Activated CD4-positive, CD25-positive, alpha-beta regulatory T cell treated with anti-CD3 and anti-CD28 coated beads, Interleukin-2, amount 50 U/mL, for 16 hours (primary cell): ENCODE results near the gene PRR15.

Source experiments
- DNase-seq: peaks from one replicate; pipeline ENCODE4 v3.0.0-alpha.2; 2020; ENCODE audit warnings: low read depth, low spot score

The PRR15 gene

GRCh38 chr7:29569648-29570047 is 6.0 kb downstream of the PRR15 start:
- no peak for DNase-seq

GRCh38 chr7:29572558-29572957 is 8.9 kb downstream of the PRR15 start:
- no peak for DNase-seq

GRCh38 chr7:29573567-29573966 is 9.9 kb downstream of the PRR15 start:
- DNase-seq, result no peak

- no peak for DNase-seq
Measured at GRCh38 chr7:29574659-29575058, 11.0 kb downstream of the PRR15 start.

DNA sequence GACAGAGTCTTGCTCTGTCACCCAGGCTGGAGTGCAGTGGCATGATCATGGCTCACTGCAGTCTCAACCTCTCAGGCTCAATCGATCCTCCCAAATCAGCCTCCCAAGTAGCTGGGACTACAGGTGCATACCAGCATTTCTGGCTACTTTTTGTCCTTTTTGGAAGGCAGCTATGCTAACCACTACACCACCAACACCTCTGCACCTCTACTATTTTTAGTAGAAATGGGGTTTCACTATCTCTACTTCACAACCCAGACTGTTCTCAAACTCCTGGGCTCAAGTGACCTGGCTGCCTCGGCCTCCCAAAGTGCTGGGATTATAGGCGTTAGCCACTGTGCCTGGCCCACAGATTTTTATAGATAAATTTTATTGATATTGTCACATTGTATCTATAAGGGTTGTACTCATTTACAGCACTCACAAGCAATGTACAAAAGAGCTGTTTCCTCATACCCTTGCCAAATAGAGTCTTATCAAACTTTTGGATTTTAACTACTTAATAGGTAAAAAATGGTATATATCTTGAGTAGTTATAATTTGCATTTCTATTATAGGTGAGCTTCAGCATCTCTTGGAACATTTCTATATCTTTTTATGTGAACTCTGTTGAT is 23.7 kb downstream of the PRR15 start:
- DNase-seq, result no peak

- no peak for DNase-seq
Measured at GRCh38 chr7:29588212-29588611, 24.6 kb downstream of the PRR15 start.

- no peak for DNase-seq
Measured at GRCh38 chr7:29588900-29589696, 25.5 kb downstream of the PRR15 start.

DNA sequence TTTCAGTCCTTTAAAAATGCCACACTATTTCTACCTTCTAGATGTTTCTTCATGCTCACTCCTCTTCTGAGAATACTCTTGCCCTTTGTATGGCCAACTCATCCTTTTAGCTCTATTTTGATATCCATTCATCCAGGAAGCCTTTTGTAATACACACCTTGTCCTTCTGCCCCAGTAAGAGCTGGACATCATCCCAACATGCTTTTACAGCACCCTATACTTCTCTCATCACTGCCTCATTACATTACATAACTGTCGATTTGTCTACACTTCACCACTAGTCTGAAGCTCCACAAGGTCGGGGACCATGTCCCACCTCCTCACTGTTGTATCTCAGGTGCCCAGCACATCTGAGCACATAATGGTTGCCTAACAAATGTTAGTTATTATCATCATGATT is 29.2 kb downstream of the PRR15 start:
- DNase-seq, result no peak

GRCh38 chr7:29593459-29593858 is 29.8 kb downstream of the PRR15 start:
- no peak for DNase-seq

DNA sequence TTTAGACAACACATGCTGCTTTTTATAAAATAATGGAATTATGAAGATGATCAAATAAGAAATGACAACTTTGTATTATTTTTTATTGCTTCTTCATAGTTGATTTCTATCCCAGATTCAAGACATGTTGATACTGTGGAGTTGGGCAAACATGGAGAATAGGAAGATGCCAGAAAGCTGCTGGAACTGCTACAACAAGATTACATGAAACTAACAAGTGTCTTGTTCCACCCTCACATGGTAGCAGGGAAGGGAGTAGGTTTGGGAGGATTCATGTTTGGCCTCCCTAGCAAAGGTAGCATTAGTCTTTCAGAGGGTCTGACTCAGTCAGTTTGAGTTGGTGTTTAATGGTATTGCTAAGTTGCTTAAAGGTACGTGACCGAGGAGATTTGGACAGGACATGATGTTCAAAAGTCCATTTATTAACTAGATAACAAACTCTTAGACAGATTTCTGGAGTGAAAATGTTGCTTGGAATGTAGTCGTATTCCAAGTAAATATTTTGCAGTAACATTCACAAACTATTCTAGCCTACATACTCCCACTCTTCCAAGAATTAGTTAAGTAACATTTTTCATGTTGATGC is 33.1 kb downstream of the PRR15 start:
- no peak for DNase-seq

- DNase-seq, result no peak
Measured at GRCh38 chr7:29597266-29597665, 33.6 kb downstream of the PRR15 start.

GRCh38 chr7:29598137-29598536 is 34.5 kb downstream of the PRR15 start:
- DNase-seq, result no peak

DNA sequence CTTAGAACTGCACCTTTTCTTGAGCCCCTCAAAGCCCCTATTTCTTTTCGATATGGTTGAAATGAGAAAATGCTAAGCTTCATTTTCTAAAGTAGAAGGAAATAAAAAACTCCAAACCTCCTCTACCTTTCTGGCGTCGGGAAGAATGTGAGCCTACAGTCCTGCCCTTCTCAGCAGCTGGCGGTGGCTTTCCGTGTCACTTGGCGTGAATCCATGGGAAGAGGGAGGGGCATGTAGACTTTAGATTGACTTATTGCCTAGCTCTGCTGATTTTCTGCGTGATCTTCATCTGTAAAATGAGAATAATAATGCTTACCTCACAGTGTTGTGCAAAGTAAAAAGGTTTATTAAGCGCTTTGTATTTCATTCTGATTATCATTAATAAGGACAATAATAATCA is 35.0 kb downstream of the PRR15 start:
- no peak for DNase-seq

DNA sequence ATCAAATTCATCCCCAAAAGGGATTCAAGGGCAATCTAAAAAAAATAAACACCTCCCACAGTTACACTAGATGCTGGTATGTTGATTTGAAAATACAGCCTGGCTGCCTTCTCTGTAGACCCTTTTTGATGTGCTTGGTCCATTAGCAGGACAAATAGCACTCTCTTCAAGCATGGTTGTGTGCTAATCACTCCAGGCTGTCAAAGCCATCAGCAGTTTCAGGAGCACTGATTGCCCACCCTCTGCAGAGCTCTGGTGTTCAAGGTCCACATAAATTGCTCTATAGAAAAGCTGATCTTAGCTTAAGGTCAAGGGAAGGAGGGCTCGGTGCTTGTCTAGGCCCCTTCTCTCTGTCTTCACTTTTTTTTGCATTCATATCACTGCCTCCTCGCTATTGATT is 35.4 kb downstream of the PRR15 start:
- no peak for DNase-seq

DNA sequence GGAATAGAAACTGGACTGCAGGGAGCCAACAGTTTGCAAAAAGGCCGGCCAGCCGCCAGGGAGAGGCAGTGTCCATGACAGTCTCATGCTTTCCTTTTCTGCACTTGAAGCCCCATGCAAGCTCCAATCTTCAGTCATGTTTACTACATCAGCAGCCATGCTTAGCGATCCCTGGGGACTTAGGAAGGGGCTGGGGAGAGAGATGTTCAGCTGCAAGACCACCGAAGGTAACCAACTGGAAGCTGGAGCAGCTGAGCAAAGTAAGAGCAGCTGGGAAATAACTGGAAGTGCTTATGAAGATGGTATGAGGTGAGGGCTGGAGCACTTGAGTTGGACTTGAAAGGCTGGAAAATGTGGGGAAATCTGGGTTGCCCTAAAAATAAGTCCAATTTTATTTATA is 37.0 kb downstream of the PRR15 start:
- no peak for DNase-seq

GRCh38 chr7:29604052-29604451 is 40.4 kb downstream of the PRR15 start:
- no peak for DNase-seq

GRCh38 chr7:29604702-29605101 is 41.1 kb downstream of the PRR15 start:
- no peak for DNase-seq

DNA sequence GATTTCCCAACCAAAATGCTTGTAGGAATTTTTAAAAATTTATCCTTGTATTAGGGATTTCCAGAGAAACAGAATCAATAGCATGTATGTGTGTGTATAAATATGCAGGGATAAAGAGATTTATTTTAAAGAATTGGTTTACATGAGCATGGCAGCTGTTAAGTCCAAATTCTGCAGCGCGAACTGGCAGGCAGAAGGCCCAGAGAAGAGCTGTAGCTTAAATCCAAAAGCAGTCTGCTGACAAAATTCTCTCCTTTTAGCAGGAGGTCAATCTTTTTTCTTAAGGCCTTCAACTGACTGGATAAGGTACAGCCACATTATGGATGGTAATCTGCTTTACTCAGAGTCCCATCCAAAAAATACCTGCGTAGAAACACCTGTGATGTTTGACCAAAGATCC is 42.0 kb downstream of the PRR15 start:
- DNase-seq, result no peak

GRCh38 chr7:29606287-29606721 is 42.7 kb downstream of the PRR15 start:
- DNase-seq, result no peak

GRCh38 chr7:29606830-29607229 is 43.2 kb downstream of the PRR15 start:
- DNase-seq, result no peak

- no peak for DNase-seq
Measured at GRCh38 chr7:29607259-29607658, 43.6 kb downstream of the PRR15 start.

- DNase-seq, result no peak
Measured at GRCh38 chr7:29607889-29608288, 44.3 kb downstream of the PRR15 start.
